G401.6 (cell line): ENCODE measurements around the gene SHROOM1.

Source experiments
- FAIRE-seq: peaks from 2 replicates; lab custom pipeline; 2012; peaks lifted over from hg19 to GRCh38; lab: Jason Lieb, UNC

The SHROOM1 gene

GRCh38 chr5:132777209-132778069, 53.0 kb downstream of the SHROOM1 start, which contains the start of gene SEPTIN8:
SEPTIN8 (minus strand) TSS chr5:132777239; CDS start chr5:132777137, 102 bp downstream.
- no peak for FAIRE-seq

GRCh38 chr5:132776938-132777208, 53.6 kb downstream of the SHROOM1 start:
- no peak for FAIRE-seq

GRCh38 chr5:132776131-132776937, 54.1 kb downstream of the SHROOM1 start:
- no peak for FAIRE-seq

GRCh38 chr5:132775476-132775961, 54.9 kb downstream of the SHROOM1 start:
- FAIRE-seq = no peak

- FAIRE-seq = no peak
Observed at GRCh38 chr5:132774896-132775295, 55.6 kb downstream of the SHROOM1 start.

GRCh38 chr5:132774406-132774805, 56.0 kb downstream of the SHROOM1 start:
- no peak for FAIRE-seq

- no peak for FAIRE-seq
Observed at GRCh38 chr5:132773601-132774355, 56.7 kb downstream of the SHROOM1 start.

- FAIRE-seq = no peak
Observed at GRCh38 chr5:132773114-132773513, 57.3 kb downstream of the SHROOM1 start.

GRCh38 chr5:132772291-132773070, 58.0 kb downstream of the SHROOM1 start:
- no peak for FAIRE-seq
